ENCODE results near the gene AEBP1.

Gene AEBP1

DNA sequence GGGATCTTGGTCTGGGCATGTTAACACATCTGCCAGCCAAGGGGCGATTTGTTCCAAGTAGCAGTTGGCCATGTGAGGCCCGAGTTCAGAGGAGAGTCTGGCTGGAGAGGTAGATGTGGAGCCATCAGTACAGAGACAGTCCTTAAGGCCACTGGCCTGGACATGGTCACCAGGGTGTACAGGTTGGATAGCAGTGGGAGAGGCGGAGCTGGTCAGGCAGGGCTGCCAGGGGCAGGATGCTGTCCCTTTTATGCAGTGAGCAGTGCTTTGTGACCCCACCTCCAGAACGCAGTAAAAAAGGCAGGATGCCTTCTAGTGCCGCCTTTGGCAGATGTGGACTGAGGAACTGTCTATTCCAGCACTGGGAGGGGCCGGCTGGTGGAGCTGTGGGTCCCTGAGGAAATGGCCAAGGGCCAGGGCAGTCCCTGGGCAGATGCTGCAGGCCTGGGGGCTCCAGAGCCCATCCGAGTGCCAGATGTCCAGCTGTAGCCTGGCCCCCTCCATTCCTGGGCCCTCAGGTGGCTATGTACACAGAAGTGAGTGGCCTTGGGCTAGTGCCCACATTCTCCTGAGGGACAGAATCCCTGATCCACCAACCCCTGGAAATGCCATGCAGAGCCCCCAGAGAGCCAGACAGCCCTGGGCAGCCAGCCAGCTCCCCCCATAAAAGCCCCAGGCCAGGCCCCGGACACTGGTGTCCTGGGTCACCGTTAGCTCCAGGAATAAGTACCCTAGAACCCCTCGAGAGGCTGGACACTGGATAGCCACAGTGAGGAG, 54.1 kb downstream of the AEBP1 start:
- peak; percentile 46 for DNase-seq

- no peak for DNase-seq
Measured at GRCh38 chr7:44158873-44159631, 54.9 kb downstream of the AEBP1 start.

GRCh38 chr7:44159824-44160630, 55.9 kb downstream of the AEBP1 start:
- DNase-seq, result peak; percentile 23

- no peak for DNase-seq
Measured at GRCh38 chr7:44161371-44161770, 57.2 kb downstream of the AEBP1 start.

DNA sequence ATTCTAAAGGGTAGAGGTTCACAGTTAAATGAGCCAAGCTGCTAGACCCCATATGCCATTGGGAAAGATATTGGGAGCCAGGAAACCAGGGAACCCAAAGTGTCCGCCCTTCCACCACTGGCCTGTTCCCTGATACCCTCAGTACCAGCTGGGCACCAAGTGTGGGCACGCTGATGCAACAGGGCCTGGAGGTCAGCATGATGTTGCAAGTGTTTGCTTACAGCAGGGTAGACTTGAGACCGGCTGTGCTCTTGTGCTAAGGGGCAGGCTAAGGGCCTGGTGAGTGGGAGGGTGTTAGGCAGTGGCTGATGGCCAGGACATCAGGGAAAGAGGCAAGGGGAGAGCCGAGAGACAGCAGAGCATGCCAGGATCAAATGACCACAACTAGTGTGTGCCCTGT, 58.0 kb downstream of the AEBP1 start:
- no peak for DNase-seq

- no peak for DNase-seq
Measured at GRCh38 chr7:44162785-44163395, 58.7 kb downstream of the AEBP1 start.

- no peak for DNase-seq
Measured at GRCh38 chr7:44163591-44163990, 59.4 kb downstream of the AEBP1 start.
